DMS79 (cell line): ENCODE data around the gene MAP3K19.
"Not testable (repeated sequence)": the region's sequence is repeated elsewhere in the genome, so short reads cannot be mapped to it uniquely, and the experiment has no call there.

ENCODE experiments used
- DNase-seq: peaks from one replicate; lab custom pipeline; 2025; lab: John Stamatoyannopoulos, UW

MAP3K19 gene

GRCh38 chr2:135047300-135047699 is at the start of gene MAP3K19:
MAP3K19 (minus strand) TSS chr2:135047447; CDS start chr2:135024647, 22,800 bp downstream.
- no peak for DNase-seq

GRCh38 chr2:135096665-135097446 is 49.6 kb upstream of the MAP3K19 start:
- no peak for DNase-seq

- no peak for DNase-seq
These were observed 48.3 kb upstream of the MAP3K19 start for GRCh38 chr2:135095591-135095990.

GRCh38 chr2:135094508-135094907 is 47.3 kb upstream of the MAP3K19 start:
- DNase-seq: no peak

GRCh38 chr2:135093670-135094330 is 46.6 kb upstream of the MAP3K19 start:
- DNase-seq: no peak

- DNase-seq: no peak
These were observed 45.9 kb upstream of the MAP3K19 start for GRCh38 chr2:135093193-135093592.

- DNase-seq: no peak
These were observed 44.4 kb upstream of the MAP3K19 start for GRCh38 chr2:135091681-135092080.

GRCh38 chr2:135089597-135089996 is 42.4 kb upstream of the MAP3K19 start:
- DNase-seq: not testable (repeated sequence)

- DNase-seq: no peak
These were observed 39.0 kb upstream of the MAP3K19 start for GRCh38 chr2:135086222-135086621.

GRCh38 chr2:135078417-135078816 is 31.2 kb upstream of the MAP3K19 start:
- DNase-seq: no peak

- no peak for DNase-seq
These were observed 29.3 kb upstream of the MAP3K19 start for GRCh38 chr2:135076556-135076955.

GRCh38 chr2:135074216-135074615 is 27.0 kb upstream of the MAP3K19 start:
- no peak for DNase-seq

- DNase-seq: no peak
These were observed 25.1 kb upstream of the MAP3K19 start for GRCh38 chr2:135072125-135072997.

- no peak for DNase-seq
These were observed 19.5 kb upstream of the MAP3K19 start for GRCh38 chr2:135066710-135067109.

GRCh38 chr2:135064149-135064548 is 16.9 kb upstream of the MAP3K19 start:
- no peak for DNase-seq

- DNase-seq: no peak
These were observed 16.0 kb upstream of the MAP3K19 start for GRCh38 chr2:135063210-135063609.

- no peak for DNase-seq
These were observed 12.3 kb upstream of the MAP3K19 start for GRCh38 chr2:135059577-135059976.

GRCh38 chr2:135056790-135057189 is 9.5 kb upstream of the MAP3K19 start:
- no peak for DNase-seq

- DNase-seq: no peak
These were observed 8.0 kb upstream of the MAP3K19 start for GRCh38 chr2:135055182-135055786.

GRCh38 chr2:135052997-135053474 is 5.8 kb upstream of the MAP3K19 start:
- no peak for DNase-seq

- DNase-seq: peak; percentile 64
These were observed 5.0 kb upstream of the MAP3K19 start, which contains the start of gene RAB3GAP1 for GRCh38 chr2:135052042-135052876. RAB3GAP1 (plus strand) TSS chr2:135052292; CDS start chr2:135052308, 16 bp downstream.
